ENCODE data around the gene BCO2. TPM values are rescaled to one million over a fixed set of nuclear protein-coding genes. Genes with fewer than 3 reads are reported as not detected.

BCO2 gene
- total RNA-seq, 1 donor from 2014 or later = 2.6 TPM

GRCh38 chr11:112132737-112133136 is 42.6 kb upstream of the BCO2 start:
- TF ChIP-seq CTCF (IDR thresholded peaks at IDR 0.05; ENCODE audit: unreplicated experiment) = no peak
- Mint-ChIP-seq H3K4me3 (ENCODE audit: unreplicated experiment) (no peak overlapping the region), H3K9me3 (ENCODE audit: unreplicated experiment) (no peaks in the 10 kb centered on the region), H3K27me3 (ENCODE audit: unreplicated experiment) (peaks cover 1% of the 10 kb centered on the region), H3K4me1 (ENCODE audit: unreplicated experiment) (no peaks in the 10 kb centered on the region), H3K36me3 (ENCODE audit: low read depth, unreplicated experiment) (no peaks in the 10 kb centered on the region), H3K27ac (ENCODE audit: unreplicated experiment) (no peak overlapping the region)
- no peak for DNase-seq (ENCODE audit: low spot score)

GRCh38 chr11:112134473-112134872 is 40.8 kb upstream of the BCO2 start:
- no peak for TF ChIP-seq CTCF (IDR thresholded peaks at IDR 0.05; ENCODE audit: unreplicated experiment)
- H3K27ac Mint-ChIP-seq (ENCODE audit: unreplicated experiment) = no peak overlapping the region
- no peaks in the 10 kb centered on the region for H3K9me3 Mint-ChIP-seq (ENCODE audit: unreplicated experiment)
- DNase-seq (ENCODE audit: low spot score) = no peak
- H3K36me3 Mint-ChIP-seq (ENCODE audit: low read depth, unreplicated experiment) = no peaks in the 10 kb centered on the region
- peaks cover 1% of the 10 kb centered on the region for H3K27me3 Mint-ChIP-seq (ENCODE audit: unreplicated experiment)
- H3K4me1 Mint-ChIP-seq (ENCODE audit: unreplicated experiment) = no peaks in the 10 kb centered on the region
- H3K4me3 Mint-ChIP-seq (ENCODE audit: unreplicated experiment) = no peak overlapping the region

GRCh38 chr11:112143597-112143996 is 31.7 kb upstream of the BCO2 start:
- no peak for TF ChIP-seq CTCF (IDR thresholded peaks at IDR 0.05; ENCODE audit: unreplicated experiment)
- H3K27ac Mint-ChIP-seq (ENCODE audit: unreplicated experiment) = no peak overlapping the region

GRCh38 chr11:112150517-112150916 is 24.8 kb upstream of the BCO2 start:
- Mint-ChIP-seq H3K27ac (ENCODE audit: unreplicated experiment) (no peak overlapping the region), H3K27me3 (ENCODE audit: unreplicated experiment) (no peaks in the 10 kb centered on the region), H3K36me3 (ENCODE audit: low read depth, unreplicated experiment) (no peaks in the 10 kb centered on the region), H3K9me3 (ENCODE audit: unreplicated experiment) (no peaks in the 10 kb centered on the region), H3K4me3 (ENCODE audit: unreplicated experiment) (no peak overlapping the region), H3K4me1 (ENCODE audit: unreplicated experiment) (no peaks in the 10 kb centered on the region)
- no peak for DNase-seq (ENCODE audit: low spot score)
- TF ChIP-seq CTCF (IDR thresholded peaks at IDR 0.05; ENCODE audit: unreplicated experiment) = no peak

More at GRCh38 chr11:112143597-112143996, 31.7 kb upstream of the BCO2 start:
- H3K36me3 Mint-ChIP-seq (ENCODE audit: low read depth, unreplicated experiment) = no peaks in the 10 kb centered on the region
- H3K9me3 Mint-ChIP-seq (ENCODE audit: unreplicated experiment) = no peaks in the 10 kb centered on the region
- H3K4me3 Mint-ChIP-seq (ENCODE audit: unreplicated experiment) = no peak overlapping the region
- no peaks in the 10 kb centered on the region for H3K4me1 Mint-ChIP-seq (ENCODE audit: unreplicated experiment)
- no peaks in the 10 kb centered on the region for H3K27me3 Mint-ChIP-seq (ENCODE audit: unreplicated experiment)
- DNase-seq (ENCODE audit: low spot score) = no peak

GRCh38 chr11:112156153-112156955 is 19.0 kb upstream of the BCO2 start:
- no peak for DNase-seq (ENCODE audit: low spot score)

More at GRCh38 chr11:112156153-112156955, 19.0 kb upstream of the BCO2 start:
- H3K36me3 Mint-ChIP-seq (ENCODE audit: low read depth, unreplicated experiment) = no peaks in the 10 kb centered on the region
- no peak overlapping the region for H3K27ac Mint-ChIP-seq (ENCODE audit: unreplicated experiment)
- no peak for TF ChIP-seq CTCF (IDR thresholded peaks at IDR 0.05; ENCODE audit: unreplicated experiment)
- no peaks in the 10 kb centered on the region for H3K9me3 Mint-ChIP-seq (ENCODE audit: unreplicated experiment)
- peaks cover 6% of the 10 kb centered on the region for H3K4me1 Mint-ChIP-seq (ENCODE audit: unreplicated experiment)
- H3K4me3 Mint-ChIP-seq (ENCODE audit: unreplicated experiment) = no peak overlapping the region
- no peaks in the 10 kb centered on the region for H3K27me3 Mint-ChIP-seq (ENCODE audit: unreplicated experiment)
